ENCODE results near the gene RAB3IL1.

The RAB3IL1 gene

DNA sequence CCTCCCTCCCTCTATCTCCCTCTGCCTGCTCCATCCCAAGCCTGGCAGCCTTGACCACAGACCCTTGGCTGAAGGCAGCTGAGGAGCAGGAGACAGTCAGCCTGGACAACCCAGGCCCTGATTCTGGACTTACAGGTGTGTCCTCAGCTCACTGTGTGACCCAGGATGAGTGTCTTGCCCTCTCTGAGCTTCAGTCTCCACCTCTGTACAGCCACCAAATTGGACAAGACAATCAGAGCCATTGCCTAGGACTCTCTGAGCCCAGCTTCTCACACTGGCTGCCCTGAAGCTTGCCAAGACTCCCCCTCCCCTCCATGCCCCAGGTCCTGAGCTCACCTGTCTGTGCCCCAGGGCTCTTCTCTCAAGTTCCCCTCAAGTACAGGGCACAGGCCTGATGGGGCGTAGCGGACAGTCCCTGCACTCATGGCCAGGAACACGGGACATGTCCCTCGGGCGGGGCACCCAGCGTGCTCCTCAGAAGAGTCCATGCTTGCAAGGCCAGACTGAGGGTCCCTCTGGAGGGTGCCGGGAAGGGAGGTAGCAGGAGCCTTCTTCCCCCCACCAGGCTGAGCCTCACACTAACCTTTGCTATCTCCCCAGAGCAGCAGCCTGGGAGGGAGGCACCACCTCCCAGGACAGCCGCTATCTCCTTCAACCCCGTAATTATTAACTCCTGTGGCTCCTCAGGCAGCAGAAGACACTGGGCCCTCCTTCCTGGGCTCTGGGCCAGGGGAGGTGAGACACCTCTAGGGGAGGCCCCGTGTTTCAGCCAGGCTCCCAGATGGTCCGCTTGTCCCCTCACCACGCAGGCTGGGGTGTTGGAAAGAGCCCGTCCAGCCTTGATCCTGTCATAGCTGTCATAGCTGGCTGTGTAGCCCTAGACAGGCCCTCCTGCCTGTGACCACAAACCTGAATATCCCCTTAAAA, 2.6 kb upstream of the RAB3IL1 start:
- DNase-seq (ENCODE audit: low read depth): no peak
- TF ChIP-seq, protein P1, sequence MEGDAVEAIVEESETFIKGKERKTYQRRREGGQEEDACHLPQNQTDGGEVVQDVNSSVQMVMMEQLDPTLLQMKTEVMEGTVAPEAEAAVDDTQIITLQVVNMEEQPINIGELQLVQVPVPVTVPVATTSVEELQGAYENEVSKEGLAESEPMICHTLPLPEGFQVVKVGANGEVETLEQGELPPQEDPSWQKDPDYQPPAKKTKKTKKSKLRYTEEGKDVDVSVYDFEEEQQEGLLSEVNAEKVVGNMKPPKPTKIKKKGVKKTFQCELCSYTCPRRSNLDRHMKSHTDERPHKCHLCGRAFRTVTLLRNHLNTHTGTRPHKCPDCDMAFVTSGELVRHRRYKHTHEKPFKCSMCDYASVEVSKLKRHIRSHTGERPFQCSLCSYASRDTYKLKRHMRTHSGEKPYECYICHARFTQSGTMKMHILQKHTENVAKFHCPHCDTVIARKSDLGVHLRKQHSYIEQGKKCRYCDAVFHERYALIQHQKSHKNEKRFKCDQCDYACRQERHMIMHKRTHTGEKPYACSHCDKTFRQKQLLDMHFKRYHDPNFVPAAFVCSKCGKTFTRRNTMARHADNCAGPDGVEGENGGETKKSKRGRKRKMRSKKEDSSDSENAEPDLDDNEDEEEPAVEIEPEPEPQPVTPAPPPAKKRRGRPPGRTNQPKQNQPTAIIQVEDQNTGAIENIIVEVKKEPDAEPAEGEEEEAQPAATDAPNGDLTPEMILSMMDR (conservative IDR thresholded peaks at IDR 0.05; ENCODE audit: low read length): no peak

DNA sequence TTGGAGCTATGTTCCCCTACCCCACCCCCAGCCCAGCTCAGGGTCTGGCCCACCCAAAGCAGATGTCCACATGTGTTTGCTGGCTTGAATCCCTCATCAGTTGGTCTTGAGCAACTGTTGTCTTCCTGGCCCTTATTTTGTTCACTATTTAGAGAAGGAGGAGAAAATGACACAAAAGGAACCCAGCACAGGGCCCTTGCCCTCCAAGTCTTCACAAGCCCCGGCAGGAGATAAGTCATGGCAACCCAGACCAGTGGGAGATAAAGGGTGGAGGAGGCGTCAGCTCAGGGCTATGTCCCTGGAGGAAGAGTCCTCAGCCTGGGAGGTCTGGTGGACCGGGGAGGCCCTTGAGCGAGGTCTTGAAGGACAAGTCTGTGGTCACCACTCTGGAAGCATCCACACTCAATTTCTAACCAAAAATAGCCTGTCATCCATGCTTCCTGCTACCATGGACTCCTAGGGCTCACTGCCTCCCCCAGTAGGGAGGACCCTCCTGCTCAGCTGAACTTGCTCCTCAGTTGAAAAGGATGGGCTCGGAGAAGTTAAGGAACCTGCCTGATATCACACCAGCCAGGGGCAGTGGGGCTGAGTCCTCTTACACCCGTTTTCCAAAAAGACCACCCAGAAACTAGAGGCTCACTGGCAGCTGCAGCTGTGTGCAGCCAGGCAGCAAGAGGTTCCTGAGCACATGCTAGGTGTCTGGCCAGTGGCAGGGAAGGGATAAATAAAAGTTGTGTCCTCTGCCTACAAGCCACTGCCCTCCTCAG, 1.8 kb upstream of the RAB3IL1 start:
- no peak overlapping the region; the same call in 1 of the 2 replicates for H3K4me3 ChIP-seq (ENCODE audit: low read length)
- DNase-seq (ENCODE audit: low read depth): peak; percentile 66
- TF ChIP-seq, protein P1 (conservative IDR thresholded peaks at IDR 0.05; ENCODE audit: low read length): no peak

More for the DNA sequence above, 2.6 kb upstream of the RAB3IL1 start:
- no peak overlapping the region for H3K4me3 ChIP-seq (ENCODE audit: low read length)

DNA sequence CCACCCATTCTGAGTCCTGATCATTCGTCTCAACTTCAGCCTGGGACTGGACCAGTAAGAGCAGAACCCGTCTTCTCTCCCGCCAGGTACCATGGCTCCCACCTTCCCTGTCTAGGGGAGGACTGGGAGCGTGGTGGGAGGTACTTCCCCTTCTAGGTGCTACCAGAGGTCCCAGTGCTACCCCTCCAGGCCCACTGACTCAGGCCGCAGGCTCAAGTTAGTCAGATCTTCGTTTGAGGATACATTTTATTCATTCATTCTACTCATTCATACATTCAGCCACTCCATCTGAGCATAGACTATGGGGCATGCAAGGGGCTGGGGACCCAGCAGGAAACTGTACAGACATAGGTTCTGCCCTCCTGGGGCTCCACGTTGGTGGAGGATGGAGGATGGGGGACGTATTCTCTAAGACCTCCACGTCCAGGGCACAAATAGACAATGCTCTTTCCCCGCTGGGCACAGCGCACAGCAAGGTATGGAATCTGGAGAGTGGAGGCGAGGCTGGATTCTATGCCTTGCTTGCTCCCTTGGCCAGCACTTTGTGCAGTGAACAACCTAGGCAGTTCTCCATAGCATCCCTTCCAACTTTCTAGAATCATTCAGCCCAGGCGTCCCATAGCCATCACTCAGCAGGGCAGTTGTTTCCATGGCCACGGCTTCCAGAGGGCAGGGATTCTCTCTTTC, 1.0 kb upstream of the RAB3IL1 start:
- DNase-seq (ENCODE audit: low read depth): no peak
- peak overlapping the region; percentile 59 for H3K4me3 ChIP-seq (ENCODE audit: low read length)
- TF ChIP-seq, protein P1 (conservative IDR thresholded peaks at IDR 0.05; ENCODE audit: low read length): no peak

DNA sequence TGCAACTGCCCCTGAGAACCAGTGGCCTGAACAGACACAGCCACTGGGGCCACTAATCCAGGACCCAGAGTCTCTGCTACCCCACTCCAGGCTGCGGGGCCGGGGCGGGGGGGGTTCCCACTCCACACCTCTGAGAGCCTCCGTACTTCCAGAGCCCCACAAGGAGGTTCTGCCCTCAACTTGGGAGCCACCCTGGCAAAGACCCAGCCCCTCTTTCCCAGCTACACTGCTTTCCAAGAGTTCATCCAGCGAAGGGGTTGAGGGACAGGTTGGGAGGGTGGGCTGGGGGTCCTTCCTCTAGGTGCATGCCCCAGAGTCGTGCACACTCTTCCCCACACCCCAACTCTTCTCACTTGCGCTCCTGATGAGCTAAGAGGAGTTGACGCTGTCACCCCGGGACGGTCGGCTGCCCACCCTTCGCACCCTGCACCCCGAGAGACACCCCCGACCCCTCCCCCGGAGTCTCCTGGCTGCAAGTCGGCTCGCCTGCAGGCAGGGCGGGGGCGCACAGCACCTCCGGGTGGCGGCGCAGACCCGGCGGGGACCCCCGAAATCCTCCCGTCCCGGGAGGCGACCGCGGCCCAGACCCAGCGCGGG, 531 bp downstream of the RAB3IL1 start:
- TF ChIP-seq, protein P1 (conservative IDR thresholded peaks at IDR 0.05; ENCODE audit: low read length): no peak
- no peak for DNase-seq (ENCODE audit: low read depth)
- H3K4me3 ChIP-seq (ENCODE audit: low read length): peak overlapping the region; percentile 68

DNA sequence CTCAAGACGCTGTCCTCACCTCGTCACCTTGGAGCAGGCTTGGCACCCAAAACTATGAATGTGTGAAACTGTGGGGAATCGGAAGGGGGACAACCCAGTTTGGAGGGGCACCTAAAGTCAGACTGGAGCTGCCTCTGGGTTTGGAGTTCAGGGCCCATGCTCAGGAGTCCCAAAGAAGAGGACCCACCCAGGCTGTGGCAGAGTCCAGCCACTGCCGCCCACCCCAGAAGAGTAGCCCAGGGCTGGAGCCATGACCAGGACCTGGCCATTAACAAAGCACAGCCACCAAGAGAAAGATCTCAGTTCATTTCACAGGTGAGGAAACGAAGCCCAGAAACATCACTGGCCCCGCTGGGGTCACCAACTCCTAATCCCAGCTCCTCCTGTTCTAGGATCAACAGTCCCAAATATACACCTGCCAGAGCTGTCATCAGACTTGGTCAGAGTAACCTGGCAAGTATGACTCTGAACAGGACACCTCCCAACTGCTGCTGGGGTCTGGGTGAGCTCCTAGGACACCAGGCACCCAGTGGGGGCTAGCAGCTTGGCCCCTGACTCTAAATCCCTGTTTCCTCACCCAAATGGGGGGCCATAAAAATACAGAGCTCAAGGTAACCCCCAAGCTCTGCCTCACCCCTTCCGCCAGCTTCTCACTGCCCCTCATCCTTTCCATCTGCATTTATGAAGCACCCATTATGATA, 2.7 kb downstream of the RAB3IL1 start:
- DNase-seq (ENCODE audit: low read depth): no peak
- TF ChIP-seq, protein P1 (conservative IDR thresholded peaks at IDR 0.05; ENCODE audit: low read length): no peak
- no peak overlapping the region for H3K4me3 ChIP-seq (ENCODE audit: low read length)

DNA sequence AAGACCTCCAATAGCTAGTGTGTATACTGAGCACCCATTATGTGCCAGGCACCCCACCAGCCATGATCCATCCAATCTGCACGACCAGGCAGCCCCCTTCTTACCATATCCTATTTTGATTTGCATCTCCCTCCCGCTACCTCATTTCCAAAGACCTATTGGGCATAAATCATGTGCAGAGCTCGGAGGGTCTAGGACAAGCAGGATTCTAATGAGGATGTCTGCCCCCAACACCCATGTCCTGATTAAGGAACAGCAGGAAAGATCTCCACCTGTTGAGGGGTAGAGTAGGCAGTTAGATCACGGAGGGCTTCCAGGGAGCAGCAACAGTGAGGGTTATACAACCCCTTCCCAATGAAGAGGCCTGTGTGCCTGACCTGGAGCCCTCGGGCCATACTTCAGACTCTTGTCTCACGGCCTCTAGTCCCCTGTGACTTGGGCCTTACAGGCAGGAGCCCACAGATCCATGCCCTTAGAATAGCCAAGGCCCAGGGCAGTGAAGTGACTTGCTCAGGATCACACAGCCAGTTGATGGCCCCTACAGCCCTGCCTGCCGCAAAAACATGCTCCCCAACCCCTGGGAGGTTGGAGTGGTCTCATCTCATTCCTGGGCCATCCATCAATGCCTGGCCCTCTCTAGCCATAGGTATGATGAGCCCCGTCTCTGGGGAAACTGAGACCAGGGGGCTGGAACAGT, 3.5 kb downstream of the RAB3IL1 start:
- TF ChIP-seq, protein P1 (conservative IDR thresholded peaks at IDR 0.05; ENCODE audit: low read length): no peak
- no peak overlapping the region for H3K4me3 ChIP-seq (ENCODE audit: low read length)
- DNase-seq (ENCODE audit: low read depth): no peak

Data from AG10803 (cell line).